ENCODE data around the gene KLF6. TPM values are rescaled to one million over a fixed set of nuclear protein-coding genes. Genes with fewer than 3 reads are reported as not detected.
A peak's percentile ranks its signal among the peaks of the same experiment; 100 is the strongest.

Gene KLF6
- total RNA-seq, 1 experiment from 2014 or later = 3.9 TPM

DNA sequence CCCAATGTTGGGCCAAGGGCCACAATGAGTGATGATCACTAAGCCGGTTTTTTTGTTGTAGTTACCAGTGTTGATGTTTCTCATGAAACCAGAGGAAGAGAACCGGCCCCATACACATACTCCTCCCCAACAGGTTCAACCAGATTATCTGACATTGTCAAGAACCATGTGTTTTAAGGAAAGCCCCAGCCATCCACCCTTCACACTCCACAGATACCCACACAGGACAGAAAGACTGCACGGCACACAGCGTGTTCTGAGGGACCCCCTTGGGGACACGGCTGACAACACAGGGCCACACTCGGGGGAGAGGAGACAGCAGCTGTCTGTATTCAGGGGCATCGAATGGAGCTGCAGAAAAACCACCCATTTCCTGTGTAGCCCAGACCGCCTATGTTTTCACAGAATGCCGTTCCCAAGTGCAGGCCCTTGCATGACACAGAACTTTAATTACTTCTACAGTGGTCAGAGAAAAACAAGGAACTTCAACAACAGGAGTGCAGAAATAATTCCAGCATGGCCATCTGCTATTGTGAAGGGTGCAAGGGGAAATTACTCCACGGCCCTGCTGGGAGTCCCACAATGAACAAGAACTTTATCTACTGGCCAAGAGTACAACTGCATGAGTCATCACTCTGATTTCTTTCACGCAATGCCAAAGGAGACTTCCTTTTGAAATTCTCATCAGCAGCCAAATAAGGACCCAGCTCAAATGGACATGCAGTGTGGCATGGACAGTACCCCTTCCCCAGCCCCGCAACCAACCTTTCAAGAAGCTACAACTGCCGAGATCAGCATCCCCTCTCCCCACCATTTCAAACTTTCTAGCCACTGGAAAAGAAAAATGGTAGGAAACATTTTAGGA lies 2.3 kb downstream of the KLF6 start:
- Histone ChIP-seq H3K9me3 (ENCODE audit: low read length) (no peaks in the 10 kb centered on the region), H3K79me2 (ENCODE audit: low read length) (peaks cover 25% of the 10 kb centered on the region; the same call in 1 of the 2 replicates), H2AFZ (ENCODE audit: low read length) (peak overlapping the region; percentile 2; the same call in 1 of the 2 replicates), H3K9ac (ENCODE audit: low read length) (peak overlapping the region; percentile 93), H3K27ac (ENCODE audit: low read length) (peak overlapping the region; percentile 84; the same call in 1 of the 2 replicates), H3K9me2 (replicated peaks; ENCODE audit: insufficient read depth, low read length) (no peaks in the 10 kb centered on the region), H3K27me3 (ENCODE audit: low read length) (no peaks in the 10 kb centered on the region), H3K4me3 (ENCODE audit: low read length) (peak overlapping the region; percentile 92), H4K20me1 (ENCODE audit: insufficient read depth, low read depth, low read length) (0 out of 2 replicates have a peak, but pooled peaks cover 5% of the 10 kb centered on the region), H3K36me3 (ENCODE audit: insufficient read depth, low read length) (peaks cover 16% of the 10 kb centered on the region), H3K4me2 (ENCODE audit: low read depth, low read length, poor library complexity, severe bottlenecking) (peak overlapping the region; percentile 69), H3K4me1 (ENCODE audit: low read length) (peaks cover 23% of the 10 kb centered on the region)
- DNase-seq = no peak

DNA sequence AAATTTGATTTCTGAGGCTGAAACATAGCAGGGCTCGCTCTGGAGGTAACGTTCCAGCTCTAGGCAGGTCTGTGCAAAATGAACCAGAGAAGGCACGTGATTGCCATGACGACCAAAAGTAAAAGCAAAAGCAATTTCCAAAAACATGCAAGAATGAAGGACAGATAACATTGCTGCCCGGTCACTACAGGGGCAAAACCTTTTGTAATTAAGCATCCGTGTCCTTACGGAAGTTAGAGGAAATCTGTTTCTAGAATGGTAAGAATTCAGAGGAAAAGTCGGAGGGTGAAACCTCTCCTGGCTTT lies 2.9 kb downstream of the KLF6 start:
- H3K9me3 ChIP-seq (ENCODE audit: low read length) = no peaks in the 10 kb centered on the region
- H3K27me3 ChIP-seq (ENCODE audit: low read length) = no peaks in the 10 kb centered on the region
- no peak overlapping the region for H2AFZ ChIP-seq (ENCODE audit: low read length)
- peaks cover 23% of the 10 kb centered on the region for H3K4me1 ChIP-seq (ENCODE audit: low read length)
- H3K4me2 ChIP-seq (ENCODE audit: low read depth, low read length, poor library complexity, severe bottlenecking) = peak overlapping the region; percentile 69
- no peak overlapping the region for H3K9ac ChIP-seq (ENCODE audit: low read length)
- H3K36me3 ChIP-seq (ENCODE audit: insufficient read depth, low read length) = peaks cover 18% of the 10 kb centered on the region
- H3K4me3 ChIP-seq (ENCODE audit: low read length) = no peak overlapping the region
- H3K9me2 ChIP-seq (replicated peaks; ENCODE audit: insufficient read depth, low read length) = no peaks in the 10 kb centered on the region
- DNase-seq = no peak
- H4K20me1 ChIP-seq (ENCODE audit: insufficient read depth, low read depth, low read length) = 0 out of 2 replicates have a peak, but pooled peaks cover 5% of the 10 kb centered on the region
- no peak overlapping the region for H3K27ac ChIP-seq (ENCODE audit: low read length)
- peaks cover 25% of the 10 kb centered on the region; the same call in 1 of the 2 replicates for H3K79me2 ChIP-seq (ENCODE audit: low read length)

DNA sequence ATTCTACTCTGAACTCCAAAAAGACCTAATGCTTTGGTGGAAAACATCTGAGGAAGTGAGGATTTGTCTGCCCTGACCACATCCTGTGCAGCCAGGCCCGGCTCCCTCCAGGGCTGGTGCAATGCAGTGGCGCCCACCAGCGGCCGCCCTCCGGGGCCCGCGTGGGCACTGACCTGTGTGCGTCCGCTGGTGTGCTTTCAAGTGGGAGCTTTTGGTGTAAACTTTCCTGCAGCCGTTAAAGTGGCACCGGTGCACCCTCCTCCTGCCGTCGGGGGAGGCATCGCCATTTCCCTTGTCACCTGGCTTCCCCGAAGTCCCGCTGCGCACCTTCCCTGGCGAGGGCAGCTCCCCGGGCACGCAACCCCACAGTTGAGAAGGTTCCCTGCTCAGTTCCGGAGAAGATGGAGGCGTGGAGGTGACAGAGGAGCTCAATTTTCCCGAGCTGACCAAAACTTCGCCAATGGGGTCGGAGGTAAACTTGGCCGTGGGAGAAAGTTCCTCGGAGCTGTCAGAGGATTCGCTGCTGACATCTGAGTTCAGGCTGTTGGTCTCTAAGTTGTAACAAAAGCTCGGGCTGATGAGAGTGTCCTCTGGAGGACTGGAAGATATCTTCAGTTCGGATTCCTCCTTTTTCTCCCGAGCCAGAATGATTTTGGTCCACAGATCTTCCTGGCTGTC lies 3.4 kb downstream of the KLF6 start:
- Histone ChIP-seq H3K4me2 (ENCODE audit: low read depth, low read length, poor library complexity, severe bottlenecking) (no peak overlapping the region), H3K27ac (ENCODE audit: low read length) (no peak overlapping the region), H3K9me2 (replicated peaks; ENCODE audit: insufficient read depth, low read length) (no peaks in the 10 kb centered on the region), H2AFZ (ENCODE audit: low read length) (no peak overlapping the region), H4K20me1 (ENCODE audit: insufficient read depth, low read depth, low read length) (0 out of 2 replicates have a peak, but pooled peaks cover 5% of the 10 kb centered on the region), H3K4me3 (ENCODE audit: low read length) (no peak overlapping the region), H3K27me3 (ENCODE audit: low read length) (no peaks in the 10 kb centered on the region), H3K36me3 (ENCODE audit: insufficient read depth, low read length) (peaks cover 18% of the 10 kb centered on the region), H3K9me3 (ENCODE audit: low read length) (no peaks in the 10 kb centered on the region), H3K79me2 (ENCODE audit: low read length) (peaks cover 25% of the 10 kb centered on the region; the same call in 1 of the 2 replicates), H3K4me1 (ENCODE audit: low read length) (peaks cover 23% of the 10 kb centered on the region), H3K9ac (ENCODE audit: low read length) (no peak overlapping the region)
- DNase-seq = no peak

GRCh38 chr10:3780771-3781467 lies 4.1 kb downstream of the KLF6 start:
- Histone ChIP-seq H3K27me3 (ENCODE audit: low read length) (no peaks in the 10 kb centered on the region), H3K9me2 (replicated peaks; ENCODE audit: insufficient read depth, low read length) (no peaks in the 10 kb centered on the region), H3K9ac (ENCODE audit: low read length) (no peak overlapping the region), H3K4me2 (ENCODE audit: low read depth, low read length, poor library complexity, severe bottlenecking) (no peak overlapping the region), H3K27ac (ENCODE audit: low read length) (no peak overlapping the region), H3K4me3 (ENCODE audit: low read length) (no peak overlapping the region), H3K9me3 (ENCODE audit: low read length) (no peaks in the 10 kb centered on the region), H3K4me1 (ENCODE audit: low read length) (peaks cover 20% of the 10 kb centered on the region), H3K79me2 (ENCODE audit: low read length) (peaks cover 25% of the 10 kb centered on the region; the same call in 1 of the 2 replicates), H4K20me1 (ENCODE audit: insufficient read depth, low read depth, low read length) (0 out of 2 replicates have a peak, but pooled peaks cover 5% of the 10 kb centered on the region), H2AFZ (ENCODE audit: low read length) (no peak overlapping the region), H3K36me3 (ENCODE audit: insufficient read depth, low read length) (peaks cover 18% of the 10 kb centered on the region)
- no peak for DNase-seq

DNA sequence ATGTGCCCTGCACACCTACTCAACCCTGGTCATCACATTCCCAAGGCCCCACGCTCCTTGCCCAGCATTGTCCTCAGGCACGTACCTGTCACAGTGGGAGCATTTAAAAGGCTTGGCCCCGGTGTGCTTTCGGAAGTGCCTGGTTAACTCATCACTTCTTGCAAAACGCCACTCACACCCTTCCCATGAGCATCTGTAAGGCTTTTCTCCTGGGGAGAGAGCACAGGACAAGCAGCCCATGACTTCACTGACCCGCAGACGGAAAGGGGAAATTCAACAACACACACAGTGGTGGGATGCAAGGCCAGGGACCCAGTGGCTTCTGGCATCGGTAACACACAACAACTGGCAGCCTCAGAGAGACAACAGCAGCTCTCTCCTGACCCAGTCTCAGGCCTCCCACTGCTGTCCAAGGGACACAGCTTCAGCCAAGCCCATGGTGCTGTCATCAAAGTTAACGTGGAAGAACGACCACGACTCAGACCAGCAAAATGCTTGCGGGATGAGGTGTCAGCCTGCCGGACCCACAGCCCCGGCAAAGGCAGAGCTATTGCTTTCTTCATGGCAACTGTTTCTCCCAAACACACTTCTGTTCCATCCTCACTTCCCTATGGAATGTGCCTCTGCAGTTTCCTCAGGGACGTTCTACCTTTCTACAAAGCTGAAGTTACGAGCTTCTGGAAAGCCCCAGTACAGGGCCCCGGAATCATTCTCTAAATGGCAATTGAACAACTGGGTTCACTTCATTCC lies 4.8 kb downstream of the KLF6 start:
- Histone ChIP-seq H3K9me2 (replicated peaks; ENCODE audit: insufficient read depth, low read length) (no peaks in the 10 kb centered on the region), H3K27ac (ENCODE audit: low read length) (no peak overlapping the region), H3K4me1 (ENCODE audit: low read length) (peaks cover 18% of the 10 kb centered on the region), H3K9ac (ENCODE audit: low read length) (no peak overlapping the region), H3K4me2 (ENCODE audit: low read depth, low read length, poor library complexity, severe bottlenecking) (no peak overlapping the region), H3K36me3 (ENCODE audit: insufficient read depth, low read length) (peaks cover 18% of the 10 kb centered on the region), H4K20me1 (ENCODE audit: insufficient read depth, low read depth, low read length) (0 out of 2 replicates have a peak, but pooled peaks cover 5% of the 10 kb centered on the region), H3K9me3 (ENCODE audit: low read length) (no peaks in the 10 kb centered on the region), H2AFZ (ENCODE audit: low read length) (no peak overlapping the region), H3K79me2 (ENCODE audit: low read length) (peaks cover 25% of the 10 kb centered on the region; the same call in 1 of the 2 replicates), H3K4me3 (ENCODE audit: low read length) (no peak overlapping the region), H3K27me3 (ENCODE audit: low read length) (no peaks in the 10 kb centered on the region)
- DNase-seq = no peak

DNA sequence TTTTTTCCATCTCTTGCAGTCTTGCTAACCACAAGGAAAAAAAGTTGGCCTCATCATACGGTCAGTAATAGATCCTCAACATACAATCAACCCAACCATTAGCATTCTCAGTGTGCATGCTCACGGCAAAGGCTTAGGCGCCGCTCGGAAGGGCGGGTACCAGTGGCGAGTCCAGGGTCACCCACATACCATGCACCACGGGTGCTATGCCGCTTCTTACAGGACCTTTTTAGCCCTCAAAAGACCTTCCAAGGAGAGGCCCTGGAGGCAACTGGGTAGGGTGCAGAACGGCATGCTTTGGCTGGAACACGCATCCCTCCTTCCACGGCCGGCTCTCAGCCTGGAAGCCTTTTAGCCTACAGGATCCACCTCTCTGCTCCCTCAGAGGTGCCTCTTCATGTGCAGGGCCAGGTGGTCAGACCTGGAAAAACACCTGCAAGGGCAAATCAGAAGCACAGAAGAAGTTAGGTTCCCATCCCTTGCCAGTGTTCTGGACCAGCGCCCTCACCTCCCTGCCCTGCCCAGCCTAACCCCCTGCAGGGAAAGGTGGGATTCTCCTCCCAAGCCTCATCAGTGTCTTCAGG lies 5.8 kb downstream of the KLF6 start:
- no peak overlapping the region for H3K9ac ChIP-seq (ENCODE audit: low read length)
- H3K27me3 ChIP-seq (ENCODE audit: low read length) = no peaks in the 10 kb centered on the region
- no peak for DNase-seq
- 0 out of 2 replicates have a peak, but pooled peaks cover 5% of the 10 kb centered on the region for H4K20me1 ChIP-seq (ENCODE audit: insufficient read depth, low read depth, low read length)
- H3K4me1 ChIP-seq (ENCODE audit: low read length) = peaks cover 18% of the 10 kb centered on the region
- H2AFZ ChIP-seq (ENCODE audit: low read length) = no peak overlapping the region
- H3K9me3 ChIP-seq (ENCODE audit: low read length) = no peaks in the 10 kb centered on the region
- H3K4me2 ChIP-seq (ENCODE audit: low read depth, low read length, poor library complexity, severe bottlenecking) = no peak overlapping the region
- H3K4me3 ChIP-seq (ENCODE audit: low read length) = no peak overlapping the region
- H3K36me3 ChIP-seq (ENCODE audit: insufficient read depth, low read length) = peaks cover 18% of the 10 kb centered on the region
- peaks cover 22% of the 10 kb centered on the region; the same call in 1 of the 2 replicates for H3K79me2 ChIP-seq (ENCODE audit: low read length)
- no peaks in the 10 kb centered on the region for H3K9me2 ChIP-seq (replicated peaks; ENCODE audit: insufficient read depth, low read length)
- H3K27ac ChIP-seq (ENCODE audit: low read length) = no peak overlapping the region

DNA sequence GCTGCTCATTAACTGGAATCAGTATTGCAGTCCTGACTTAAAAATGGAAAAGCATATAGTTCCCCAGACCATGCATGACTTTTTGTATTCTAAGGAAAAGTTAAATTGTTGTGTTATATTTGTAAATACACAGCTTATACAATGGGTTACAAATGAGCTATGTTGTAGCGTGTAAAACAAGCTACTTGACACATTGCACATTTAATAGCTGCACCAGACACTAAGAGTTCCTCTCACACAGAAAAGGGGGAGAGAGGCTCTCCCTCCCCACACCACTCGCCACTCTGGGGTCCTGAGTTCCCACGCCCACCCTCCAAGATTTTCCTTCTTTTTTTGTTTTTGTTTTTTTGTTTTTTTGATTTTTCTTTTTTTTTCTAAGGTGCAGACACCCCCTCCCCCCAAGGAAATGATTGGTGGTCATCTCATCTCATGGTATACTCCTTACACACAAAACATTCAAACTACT lies 6.3 kb downstream of the KLF6 start:
- Histone ChIP-seq H3K36me3 (ENCODE audit: insufficient read depth, low read length) (peaks cover 18% of the 10 kb centered on the region), H4K20me1 (ENCODE audit: insufficient read depth, low read depth, low read length) (0 out of 2 replicates have a peak, but pooled peaks cover 5% of the 10 kb centered on the region), H3K9ac (ENCODE audit: low read length) (no peak overlapping the region), H3K4me2 (ENCODE audit: low read depth, low read length, poor library complexity, severe bottlenecking) (no peak overlapping the region), H3K27me3 (ENCODE audit: low read length) (no peaks in the 10 kb centered on the region), H3K79me2 (ENCODE audit: low read length) (peaks cover 16% of the 10 kb centered on the region; the same call in 1 of the 2 replicates), H3K4me3 (ENCODE audit: low read length) (no peak overlapping the region), H3K9me2 (replicated peaks; ENCODE audit: insufficient read depth, low read length) (no peaks in the 10 kb centered on the region), H2AFZ (ENCODE audit: low read length) (no peak overlapping the region), H3K9me3 (ENCODE audit: low read length) (no peaks in the 10 kb centered on the region), H3K4me1 (ENCODE audit: low read length) (peaks cover 14% of the 10 kb centered on the region), H3K27ac (ENCODE audit: low read length) (no peak overlapping the region)
- no peak for DNase-seq

All from Karpas-422 (cell line).